ENCODE measurements around the gene MSX2.

MSX2 gene

DNA sequence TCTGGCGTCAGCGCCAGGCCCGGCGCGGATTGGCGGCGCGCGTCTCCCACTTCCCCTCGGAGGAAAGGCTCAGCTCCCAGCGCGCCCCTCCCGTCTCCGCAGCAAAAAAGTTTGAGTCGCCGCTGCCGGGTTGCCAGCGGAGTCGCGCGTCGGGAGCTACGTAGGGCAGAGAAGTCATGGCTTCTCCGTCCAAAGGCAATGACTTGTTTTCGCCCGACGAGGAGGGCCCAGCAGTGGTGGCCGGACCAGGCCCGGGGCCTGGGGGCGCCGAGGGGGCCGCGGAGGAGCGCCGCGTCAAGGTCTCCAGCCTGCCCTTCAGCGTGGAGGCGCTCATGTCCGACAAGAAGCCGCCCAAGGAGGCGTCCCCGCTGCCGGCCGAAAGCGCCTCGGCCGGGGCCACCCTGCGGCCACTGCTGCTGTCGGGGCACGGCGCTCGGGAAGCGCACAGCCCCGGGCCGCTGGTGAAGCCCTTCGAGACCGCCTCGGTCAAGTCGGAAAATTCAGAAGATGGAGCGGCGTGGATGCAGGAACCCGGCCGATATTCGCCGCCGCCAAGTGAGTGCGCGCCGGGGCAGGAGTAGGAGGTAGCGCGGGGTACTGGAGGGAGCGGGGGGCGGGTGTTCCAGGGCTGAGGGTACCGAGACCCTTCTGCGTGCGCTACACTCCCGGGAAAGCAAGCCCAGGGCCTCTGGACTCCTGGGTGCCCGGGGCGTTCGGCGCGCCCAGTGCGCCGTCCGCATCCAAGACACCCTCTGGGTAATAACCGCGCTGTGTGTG, at the start of gene MSX2:
Gene MSX2, plus strand, starts transcription at position 99 of the 777 bp plus-strand sequence. Its CDS starts 78 bp downstream, at position 177.
- peaks cover 54% of the 10 kb centered on the region for H3K27me3 ChIP-seq (ENCODE audit: insufficient read depth, insufficient read length)
- H3K9me3 ChIP-seq (ENCODE audit: insufficient read depth, low read length) = no peaks in the 10 kb centered on the region
- H3K36me3 ChIP-seq (ENCODE audit: insufficient read depth, insufficient read length, low read length) = peaks cover 23% of the 10 kb centered on the region
- peak; percentile 80 for DNase-seq (ENCODE audit: low read depth, low spot score)
- peak within 1 kb of the TSS; percentile 58 for H3K4me3 ChIP-seq (ENCODE audit: insufficient read length, low read depth)
- H3K4me1 ChIP-seq (ENCODE audit: insufficient read depth, insufficient read length) = peaks cover 3% of the 10 kb centered on the region
- H3K9ac ChIP-seq (ENCODE audit: insufficient read length, low read depth) = peak within 1 kb of the TSS; percentile 82
- TF ChIP-seq YY1 (IDR thresholded peaks at IDR 0.05; ENCODE audit: insufficient read depth, insufficient read length) (no peak), SUZ12 (IDR thresholded peaks at IDR 0.05; ENCODE audit: extremely low read depth, insufficient read depth, insufficient read length) (no peak), ZNF274 (IDR thresholded peaks at IDR 0.05; ENCODE audit: low read depth, low read length) (no peak)

- H3K4me1 ChIP-seq (ENCODE audit: insufficient read depth, insufficient read length) = no peaks in the 10 kb centered on the region
- H3K36me3 ChIP-seq (ENCODE audit: insufficient read depth, insufficient read length, low read length) = no peaks in the 10 kb centered on the region
- H3K9ac ChIP-seq (ENCODE audit: insufficient read length, low read depth) = no peak overlapping the region
- no peak overlapping the region for H3K4me3 ChIP-seq (ENCODE audit: insufficient read length, low read depth)
- H3K27me3 ChIP-seq (ENCODE audit: insufficient read depth, insufficient read length) = no peaks in the 10 kb centered on the region
- H3K9me3 ChIP-seq (ENCODE audit: insufficient read depth, low read length) = no peaks in the 10 kb centered on the region
- TF ChIP-seq YY1 (IDR thresholded peaks at IDR 0.05; ENCODE audit: insufficient read depth, insufficient read length) = no peak
- no peak for TF ChIP-seq SUZ12 (IDR thresholded peaks at IDR 0.05; ENCODE audit: extremely low read depth, insufficient read depth, insufficient read length)
- TF ChIP-seq ZNF274 (IDR thresholded peaks at IDR 0.05; ENCODE audit: low read depth, low read length) = no peak
- DNase-seq (ENCODE audit: low read depth, low spot score) = no peak
These were observed 49.3 kb upstream of the MSX2 start for GRCh38 chr5:174675110-174675509.

GRCh38 chr5:174675916-174676315, 48.5 kb upstream of the MSX2 start:
- no peaks in the 10 kb centered on the region for H3K9me3 ChIP-seq (ENCODE audit: insufficient read depth, low read length)
- no peaks in the 10 kb centered on the region for H3K27me3 ChIP-seq (ENCODE audit: insufficient read depth, insufficient read length)
- H3K4me1 ChIP-seq (ENCODE audit: insufficient read depth, insufficient read length) = no peaks in the 10 kb centered on the region
- TF ChIP-seq YY1 (IDR thresholded peaks at IDR 0.05; ENCODE audit: insufficient read depth, insufficient read length) = no peak
- TF ChIP-seq ZNF274 (IDR thresholded peaks at IDR 0.05; ENCODE audit: low read depth, low read length) = no peak
- no peak for TF ChIP-seq SUZ12 (IDR thresholded peaks at IDR 0.05; ENCODE audit: extremely low read depth, insufficient read depth, insufficient read length)
- no peak overlapping the region for H3K9ac ChIP-seq (ENCODE audit: insufficient read length, low read depth)
- no peak overlapping the region for H3K4me3 ChIP-seq (ENCODE audit: insufficient read length, low read depth)
- H3K36me3 ChIP-seq (ENCODE audit: insufficient read depth, insufficient read length, low read length) = no peaks in the 10 kb centered on the region
- DNase-seq (ENCODE audit: low read depth, low spot score) = no peak

DNA sequence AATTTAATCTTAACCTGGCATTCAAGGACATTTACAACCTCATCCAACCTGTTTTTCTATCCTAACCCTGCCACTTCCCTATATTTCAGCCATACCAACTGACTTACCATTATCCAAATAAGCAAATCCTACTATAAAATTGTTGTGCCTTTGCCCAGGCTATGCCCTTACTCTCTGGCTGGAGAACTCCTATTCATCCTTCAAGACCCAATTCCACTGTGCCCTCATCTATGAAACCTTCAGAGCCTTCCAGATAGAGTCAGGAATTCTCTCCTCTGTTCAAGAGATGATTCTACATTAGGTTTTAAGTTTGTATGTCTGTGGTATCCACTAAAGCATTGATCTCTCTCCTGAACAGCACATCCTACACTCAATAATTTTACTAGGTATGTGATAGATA, 46.3 kb upstream of the MSX2 start:
- H3K9me3 ChIP-seq (ENCODE audit: insufficient read depth, low read length) = no peaks in the 10 kb centered on the region
- no peaks in the 10 kb centered on the region for H3K27me3 ChIP-seq (ENCODE audit: insufficient read depth, insufficient read length)
- no peak overlapping the region for H3K4me3 ChIP-seq (ENCODE audit: insufficient read length, low read depth)
- DNase-seq (ENCODE audit: low read depth, low spot score) = no peak
- H3K9ac ChIP-seq (ENCODE audit: insufficient read length, low read depth) = no peak overlapping the region
- H3K36me3 ChIP-seq (ENCODE audit: insufficient read depth, insufficient read length, low read length) = no peaks in the 10 kb centered on the region
- no peaks in the 10 kb centered on the region for H3K4me1 ChIP-seq (ENCODE audit: insufficient read depth, insufficient read length)
- TF ChIP-seq SUZ12 (IDR thresholded peaks at IDR 0.05; ENCODE audit: extremely low read depth, insufficient read depth, insufficient read length) (no peak), YY1 (IDR thresholded peaks at IDR 0.05; ENCODE audit: insufficient read depth, insufficient read length) (no peak), ZNF274 (IDR thresholded peaks at IDR 0.05; ENCODE audit: low read depth, low read length) (no peak)

GRCh38 chr5:174680901-174681565, 43.3 kb upstream of the MSX2 start:
- Histone ChIP-seq H3K36me3 (ENCODE audit: insufficient read depth, insufficient read length, low read length) (no peaks in the 10 kb centered on the region), H3K9me3 (ENCODE audit: insufficient read depth, low read length) (no peaks in the 10 kb centered on the region), H3K4me1 (ENCODE audit: insufficient read depth, insufficient read length) (no peaks in the 10 kb centered on the region), H3K27me3 (ENCODE audit: insufficient read depth, insufficient read length) (no peaks in the 10 kb centered on the region), H3K9ac (ENCODE audit: insufficient read length, low read depth) (no peak overlapping the region), H3K4me3 (ENCODE audit: insufficient read length, low read depth) (no peak overlapping the region)
- TF ChIP-seq ZNF274 (IDR thresholded peaks at IDR 0.05; ENCODE audit: low read depth, low read length) (no peak), SUZ12 (IDR thresholded peaks at IDR 0.05; ENCODE audit: extremely low read depth, insufficient read depth, insufficient read length) (no peak), YY1 (IDR thresholded peaks at IDR 0.05; ENCODE audit: insufficient read depth, insufficient read length) (no peak)
- DNase-seq (ENCODE audit: low read depth, low spot score) = no peak

GRCh38 chr5:174687503-174687902, 36.9 kb upstream of the MSX2 start:
- Histone ChIP-seq H3K27me3 (ENCODE audit: insufficient read depth, insufficient read length) (peaks cover 2% of the 10 kb centered on the region), H3K4me3 (ENCODE audit: insufficient read length, low read depth) (no peak overlapping the region)
- TF ChIP-seq SUZ12 (IDR thresholded peaks at IDR 0.05; ENCODE audit: extremely low read depth, insufficient read depth, insufficient read length) (no peak), YY1 (IDR thresholded peaks at IDR 0.05; ENCODE audit: insufficient read depth, insufficient read length) (no peak), ZNF274 (IDR thresholded peaks at IDR 0.05; ENCODE audit: low read depth, low read length) (no peak)

More at GRCh38 chr5:174687503-174687902, 36.9 kb upstream of the MSX2 start:
- Histone ChIP-seq H3K9me3 (ENCODE audit: insufficient read depth, low read length) (no peaks in the 10 kb centered on the region), H3K9ac (ENCODE audit: insufficient read length, low read depth) (no peak overlapping the region), H3K4me1 (ENCODE audit: insufficient read depth, insufficient read length) (peaks cover 2% of the 10 kb centered on the region), H3K36me3 (ENCODE audit: insufficient read depth, insufficient read length, low read length) (no peaks in the 10 kb centered on the region)
- no peak for DNase-seq (ENCODE audit: low read depth, low spot score)
